Fibroblast of lung (primary cell): Measurements from ENCODE around the gene HCLS1. TPM values are rescaled to one million over a fixed set of nuclear protein-coding genes. Genes with fewer than 3 reads are reported as not detected.

Experiments
- DNase-seq, 2 donors: peaks; one replicate each; pipeline versions ENCODE4 v3.0.0 to v3.0.0-alpha.2; 2010; ENCODE audit warnings: low read depth in 2 of 2
- H2AFZ ChIP-seq: 2 replicates; pipeline ENCODE4 v1.5.1; 2012; ENCODE audit warnings: low read length, control low read depth, inconsistent platforms
- H3K27ac ChIP-seq: 2 replicates; pipeline ENCODE4 v1.5.1; 2011; ENCODE audit warnings: low read length, control low read depth; ENCODE audit not compliant: insufficient read depth
- H3K27me3 ChIP-seq: 2 replicates; pipeline ENCODE4 v1.5.1; 2011; ENCODE audit warnings: mild to moderate bottlenecking, low read length; ENCODE audit not compliant: control insufficient read depth, insufficient read depth
- H3K36me3 ChIP-seq: 2 replicates; pipeline ENCODE4 v1.5.1; 2011; ENCODE audit warnings: low read length; ENCODE audit not compliant: control insufficient read depth, insufficient read depth
- H3K4me1 ChIP-seq: 2 replicates; pipeline ENCODE4 v1.5.1; 2011; ENCODE audit warnings: low read length; ENCODE audit not compliant: control insufficient read depth, insufficient read depth; ENCODE audit errors: extremely low read depth
- H3K4me2 ChIP-seq: 2 replicates; pipeline ENCODE4 v1.5.1; 2011; ENCODE audit warnings: low read length, control low read depth; ENCODE audit not compliant: insufficient read depth; ENCODE audit errors: extremely low read depth
- H3K4me3 ChIP-seq, 4 experiments: fragments of 200-600 bp in 1 of 4; sonication (generic) in 1 of 4; replicated peaks in 1 of 4; 2 replicates each; pipeline ENCODE4 v1.5.1; 2011 to 2016; ENCODE audit warnings: low read length in 4 of 4, low read depth in 3 of 4, mild to moderate bottlenecking in 3 of 4, control low read depth in 2 of 4, inconsistent platforms in 1 of 4, mixed read lengths in 1 of 4; ENCODE audit not compliant: insufficient read depth in 1 of 4; ENCODE audit errors: control extremely low read depth in 1 of 4
- H3K79me2 ChIP-seq: 2 replicates; pipeline ENCODE4 v1.5.1; 2012; ENCODE audit warnings: mild to moderate bottlenecking, low read length, inconsistent platforms; ENCODE audit not compliant: control insufficient read depth, insufficient read depth
- H3K9ac ChIP-seq: 2 replicates; pipeline ENCODE4 v1.5.1; 2011; ENCODE audit warnings: mild to moderate bottlenecking, low read length, control low read depth; ENCODE audit not compliant: insufficient read depth
- H3K9me3 ChIP-seq: 2 replicates; pipeline ENCODE4 v1.5.1; 2012; ENCODE audit warnings: low read depth, low read length; ENCODE audit not compliant: control insufficient read depth, insufficient read depth
- H4K20me1 ChIP-seq: 2 replicates; pipeline ENCODE4 v1.5.1; 2011; ENCODE audit warnings: low read length; ENCODE audit not compliant: control insufficient read depth, insufficient read depth; ENCODE audit errors: extremely low read depth
- CTCF ChIP-seq, 2 donors: IDR thresholded peaks in 1 of 2; conservative IDR thresholded peaks in 1 of 2; 1 replicate in 1 of 2; 2 replicates in 1 of 2; pipeline ENCODE4 v1.5.1; 2011 to 2012; ENCODE audit warnings: low read length in 2 of 2, control low read depth in 1 of 2, inconsistent platforms in 1 of 2, low read depth in 1 of 2, mild to moderate bottlenecking in 1 of 2
- EZH2 ChIP-seq: IDR thresholded peaks from 2 replicates; pipeline ENCODE4 v1.5.1; 2012; ENCODE audit warnings: low read length, control low read depth, mild to moderate bottlenecking; ENCODE audit errors: missing control alignments
- polyA plus RNA-seq, 2 donors: library from polyadenylated mRNA; depleted of rRNA in 1 of 2; stranded (reverse) in 1 of 2; unstranded in 1 of 2; fragments of >200 nt; gene quantifications; 2 replicates each; pipeline ENCODE4 v1.2.1, GENCODE V29; 2011 to 2012; ENCODE audit warnings: missing spikeins in 1 of 2
- total RNA-seq: library from RNA; depleted of rRNA; stranded (reverse); fragments of >200 nt; gene quantifications from 2 replicates; pipeline ENCODE4 v1.2.1, GENCODE V29; 2014

HCLS1 gene
- total and polyA plus RNA-seq, 2 donors (not counting 1 experiment from before 2014, with no cell fraction given) = 0.66 to 7.7 TPM

GRCh38 chr3:121654493-121655385 lies 6.0 kb downstream of the HCLS1 start:
- Histone ChIP-seq H2AFZ (no peak overlapping the region), H3K27ac (no peak overlapping the region), H3K4me3 (no peak overlapping the region), H3K9me3 (no peaks in the 10 kb centered on the region), H4K20me1 (no peaks in the 10 kb centered on the region), H3K79me2 (no peaks in the 10 kb centered on the region), H3K4me1 (no peaks in the 10 kb centered on the region), H3K27me3 (no peaks in the 10 kb centered on the region), H3K36me3 (no peaks in the 10 kb centered on the region), H3K4me2 (no peak overlapping the region), H3K9ac (no peak overlapping the region)
- TF ChIP-seq EZH2 (no peak), CTCF (conservative IDR thresholded peaks at IDR 0.05 in 1 of 2, IDR thresholded peaks at IDR 0.05 in 1 of 2; ENCODE audit: low read depth in 1 of 2, low read length in 2 of 2) (no peak)
- no peak for DNase-seq

GRCh38 chr3:121651684-121652083 lies 9.0 kb downstream of the HCLS1 start:
- DNase-seq = peak; percentile 5 to 34
- Histone ChIP-seq H3K27ac (no peak overlapping the region), H3K79me2 (no peaks in the 10 kb centered on the region), H3K4me3 (no peak overlapping the region), H2AFZ (no peak overlapping the region), H3K36me3 (no peaks in the 10 kb centered on the region), H3K27me3 (no peaks in the 10 kb centered on the region), H3K4me1 (no peaks in the 10 kb centered on the region), H3K9ac (no peak overlapping the region), H4K20me1 (no peaks in the 10 kb centered on the region), H3K4me2 (no peak overlapping the region), H3K9me3 (no peaks in the 10 kb centered on the region)
- TF ChIP-seq EZH2 (no peak), CTCF (conservative IDR thresholded peaks at IDR 0.05 in 1 of 2, IDR thresholded peaks at IDR 0.05 in 1 of 2; ENCODE audit: low read depth in 1 of 2, low read length in 2 of 2) (no peak)

GRCh38 chr3:121649645-121650044 lies 11.1 kb downstream of the HCLS1 start:
- Histone ChIP-seq H3K36me3 (no peaks in the 10 kb centered on the region), H3K4me1 (no peaks in the 10 kb centered on the region), H4K20me1 (no peaks in the 10 kb centered on the region), H3K9ac (no peak overlapping the region), H3K79me2 (no peaks in the 10 kb centered on the region), H3K27ac (no peak overlapping the region), H3K27me3 (no peaks in the 10 kb centered on the region), H3K4me2 (no peak overlapping the region), H2AFZ (no peak overlapping the region), H3K9me3 (no peaks in the 10 kb centered on the region), H3K4me3 (no peak overlapping the region)
- no peak for TF ChIP-seq CTCF (conservative IDR thresholded peaks at IDR 0.05 in 1 of 2, IDR thresholded peaks at IDR 0.05 in 1 of 2; ENCODE audit: low read depth in 1 of 2, low read length in 2 of 2)
- TF ChIP-seq EZH2 = no peak
- DNase-seq = peak; percentile 5 to 54
